Chondrocyte (in vitro differentiated cells): ENCODE data around the gene C9orf50. TPM values are rescaled to one million over a fixed set of nuclear protein-coding genes. Genes with fewer than 3 reads are reported as not detected.
"Not testable (repeated sequence)": the region's sequence is repeated elsewhere in the genome, so short reads cannot be mapped to it uniquely, and the experiment has no call there.

Experiments
- DNase-seq: peaks from one replicate; pipeline ENCODE4 v3.0.0; 2021; ENCODE audit warnings: mixed read lengths, low spot score
- H3K27ac Mint-ChIP-seq: one replicate; pipeline ENCODE4 v1.8.0; 2021; ENCODE audit warnings: mild to moderate bottlenecking, moderate library complexity, mixed read lengths; ENCODE audit not compliant: unreplicated experiment
- H3K27me3 Mint-ChIP-seq: 2 replicates; pipeline ENCODE4 v1.8.0; 2021; ENCODE audit warnings: low read depth, mixed read lengths
- H3K36me3 Mint-ChIP-seq: 2 replicates; pipeline ENCODE4 v1.8.0; 2021; ENCODE audit warnings: low read depth, mixed read lengths
- H3K4me1 Mint-ChIP-seq: 2 replicates; pipeline ENCODE4 v1.8.0; 2021; ENCODE audit warnings: low read depth, mild to moderate bottlenecking, mixed read lengths
- H3K4me3 Mint-ChIP-seq: one replicate; pipeline ENCODE4 v1.8.0; 2021; ENCODE audit warnings: mild to moderate bottlenecking, moderate library complexity, mixed read lengths; ENCODE audit not compliant: unreplicated experiment
- H3K9me3 Mint-ChIP-seq: 2 replicates; pipeline ENCODE4 v1.8.0; 2021; ENCODE audit warnings: low read depth, mixed read lengths
- CTCF ChIP-seq: fragments of 200-600 bp; sonication (generic); IDR thresholded peaks from 2 replicates; pipeline ENCODE4 v1.5.0; 2021; ENCODE audit warnings: antibody characterized with exemption, mild to moderate bottlenecking, moderate library complexity
- total RNA-seq: library from RNA; stranded (reverse); gene quantifications from 3 replicates; pipeline ENCODE4 v1.2.1, GENCODE V29; 2021

C9orf50 gene
- total RNA-seq, 1 donor from 2014 or later: 0.30 TPM

GRCh38 chr9:129666575-129666974 is 45.7 kb upstream of the C9orf50 start:
- no peak overlapping the region for H3K27ac Mint-ChIP-seq
- no peak for TF ChIP-seq CTCF
- peaks cover 2% of the 10 kb centered on the region for H3K27me3 Mint-ChIP-seq
- H3K36me3 Mint-ChIP-seq: no peaks in the 10 kb centered on the region
- no peaks in the 10 kb centered on the region for H3K9me3 Mint-ChIP-seq
- DNase-seq: no peak
- peaks cover 17% of the 10 kb centered on the region for H3K4me1 Mint-ChIP-seq
- no peak overlapping the region for H3K4me3 Mint-ChIP-seq

- TF ChIP-seq CTCF: no peak
Observed at GRCh38 chr9:129665814-129666520, 45.1 kb upstream of the C9orf50 start.

GRCh38 chr9:129665389-129665775 is 44.5 kb upstream of the C9orf50 start, which contains the start of gene PRRX2:
PRRX2 (plus strand) TSS chr9:129665647; CDS start chr9:129665868, 221 bp downstream.
- DNase-seq: no peak
- TF ChIP-seq CTCF: no peak
- Mint-ChIP-seq H3K4me1 (peaks cover 16% of the 10 kb centered on the region), H3K27ac (no peak within 1 kb of the TSS), H3K4me3 (peak within 1 kb of the TSS; percentile 53), H3K27me3 (peaks cover 2% of the 10 kb centered on the region), H3K36me3 (no peaks in the 10 kb centered on the region), H3K9me3 (no peaks in the 10 kb centered on the region)

More at GRCh38 chr9:129665814-129666520, 45.1 kb upstream of the C9orf50 start:
- Mint-ChIP-seq H3K4me1 (peaks cover 16% of the 10 kb centered on the region), H3K4me3 (peak overlapping the region; percentile 47), H3K36me3 (no peaks in the 10 kb centered on the region), H3K27ac (no peak overlapping the region), H3K27me3 (peaks cover 2% of the 10 kb centered on the region), H3K9me3 (no peaks in the 10 kb centered on the region)
- no peak for DNase-seq

GRCh38 chr9:129664746-129665388 is 44.0 kb upstream of the C9orf50 start:
- peak overlapping the region; percentile 53 for H3K4me3 Mint-ChIP-seq
- H3K36me3 Mint-ChIP-seq: no peaks in the 10 kb centered on the region
- peaks cover 2% of the 10 kb centered on the region for H3K27me3 Mint-ChIP-seq
- peaks cover 14% of the 10 kb centered on the region for H3K4me1 Mint-ChIP-seq
- no peak overlapping the region for H3K27ac Mint-ChIP-seq
- TF ChIP-seq CTCF: no peak
- H3K9me3 Mint-ChIP-seq: no peaks in the 10 kb centered on the region
- DNase-seq: no peak

- not testable (repeated sequence) for H3K4me1 Mint-ChIP-seq, H3K27me3 Mint-ChIP-seq, H3K36me3 Mint-ChIP-seq, H3K27ac Mint-ChIP-seq, H3K4me3 Mint-ChIP-seq, DNase-seq, H3K9me3 Mint-ChIP-seq
Observed at GRCh38 chr9:129662239-129662638, 41.3 kb upstream of the C9orf50 start.
